Activated gamma-delta T cell (primary cell): Measurements from ENCODE around the gene DYRK1A.

Experiments used
- DNase-seq: peaks from one replicate; lab custom pipeline; 2025; lab: John Stamatoyannopoulos, UW

The DYRK1A gene

DNA sequence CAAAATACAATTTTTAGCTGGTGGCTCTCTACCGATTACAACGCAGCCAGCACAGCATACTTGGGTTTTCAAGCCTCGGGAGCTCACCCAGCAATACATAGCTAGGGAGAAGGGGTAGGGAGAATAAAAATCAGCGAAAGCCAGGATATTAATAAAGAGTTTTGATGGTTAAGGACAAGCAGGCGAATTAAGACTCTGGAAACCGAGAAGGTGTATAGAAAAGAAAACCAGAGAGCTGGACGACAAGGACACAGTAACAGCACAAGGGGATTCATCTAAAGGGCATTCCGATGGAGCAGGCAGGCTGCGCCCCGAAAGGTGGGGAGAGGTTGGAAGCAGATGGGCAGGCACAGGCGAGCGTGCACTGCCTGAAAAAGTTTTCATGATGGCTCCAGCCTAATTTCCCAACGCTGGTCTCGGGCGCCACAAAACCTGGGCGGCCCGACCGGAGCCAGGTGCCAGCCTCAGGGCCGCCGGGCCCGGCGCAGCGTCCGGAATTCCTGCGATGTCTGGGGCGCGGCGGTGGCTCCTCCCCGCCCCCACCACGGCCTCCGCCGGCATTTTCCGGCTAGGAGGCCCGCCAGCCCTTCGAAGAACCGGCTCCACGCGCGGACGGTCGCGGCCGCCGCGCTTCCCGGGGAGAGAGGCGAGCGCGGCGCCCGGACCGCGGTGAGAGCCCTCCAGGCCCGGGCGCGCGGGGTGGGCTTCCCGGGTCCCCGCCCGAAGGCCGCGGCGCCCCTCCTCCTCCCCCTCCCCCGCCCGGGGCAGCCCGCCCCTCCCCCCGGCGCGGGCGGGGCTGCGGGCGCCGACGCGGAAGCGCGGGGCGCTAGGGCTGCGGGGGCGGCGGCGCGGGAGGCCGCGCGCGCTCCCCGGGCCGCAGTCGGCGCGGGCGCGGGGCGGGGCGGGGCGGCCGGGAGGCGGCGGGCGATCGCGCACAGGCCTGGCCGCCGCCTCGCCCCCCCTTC lies 774 bp upstream of the DYRK1A start:
- DNase-seq = peak; percentile 66

DNA sequence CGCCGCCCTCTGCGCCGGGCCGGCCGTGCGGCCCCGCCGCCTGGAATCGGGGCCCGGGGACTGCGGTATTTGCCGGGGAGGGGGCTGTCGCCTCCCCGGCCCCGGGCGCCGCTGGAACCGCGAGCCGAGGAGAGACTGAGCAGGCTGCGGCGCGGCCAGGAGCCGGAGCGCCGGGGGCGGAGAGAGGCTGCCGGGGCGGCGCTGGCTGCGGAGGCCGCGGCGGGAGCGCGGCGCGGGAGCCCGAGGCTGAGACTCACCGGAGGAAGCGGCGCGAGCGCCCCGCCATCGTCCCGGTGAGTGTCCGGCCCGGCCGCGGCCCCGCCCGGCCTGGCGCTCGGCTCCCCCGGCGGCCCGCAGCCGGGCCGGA lies 746 bp downstream of the DYRK1A start:
- DNase-seq = peak; percentile 40

DNA sequence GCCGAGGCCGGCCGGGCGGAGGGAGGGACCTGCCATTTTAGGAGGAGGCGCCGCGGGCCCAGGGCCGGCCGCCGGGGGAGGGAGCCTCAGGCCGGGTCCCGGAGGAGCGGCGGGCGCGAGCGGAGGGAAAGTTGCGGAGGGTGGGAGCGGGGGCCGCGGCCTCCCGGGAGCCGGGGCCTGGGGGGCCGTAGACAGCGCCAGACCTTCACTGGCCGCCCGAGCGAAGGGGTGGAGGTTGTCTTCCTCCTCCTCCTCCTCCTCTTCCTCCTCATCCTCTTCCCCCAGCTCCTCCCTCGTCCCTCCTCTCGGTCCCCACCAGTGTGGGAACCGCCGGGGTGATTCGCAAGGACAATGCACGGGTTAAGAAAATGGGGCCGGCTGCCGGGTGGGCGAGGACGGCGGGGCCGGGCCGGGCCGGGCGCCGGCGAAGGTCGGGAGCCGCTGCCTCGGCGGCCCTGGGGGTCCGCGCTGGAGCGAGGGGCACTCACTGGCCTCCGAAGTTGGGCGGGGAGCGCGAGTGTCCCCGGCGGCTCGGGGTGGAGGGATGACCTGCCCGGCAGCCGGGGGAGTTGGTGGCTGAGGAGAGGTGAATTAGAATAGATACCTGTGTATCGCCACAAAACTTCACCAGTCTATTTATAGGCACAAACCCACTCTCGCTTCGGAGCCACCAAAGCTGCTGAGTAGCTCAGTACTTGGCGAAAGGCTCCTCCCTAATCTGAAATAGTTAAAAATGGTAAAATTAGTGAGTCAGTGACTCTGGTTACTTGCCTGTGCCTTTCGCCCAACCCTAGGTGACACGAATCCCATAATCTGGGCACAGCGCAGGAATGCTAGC lies 1.3 kb downstream of the DYRK1A start:
- DNase-seq = peak; percentile 34

DNA sequence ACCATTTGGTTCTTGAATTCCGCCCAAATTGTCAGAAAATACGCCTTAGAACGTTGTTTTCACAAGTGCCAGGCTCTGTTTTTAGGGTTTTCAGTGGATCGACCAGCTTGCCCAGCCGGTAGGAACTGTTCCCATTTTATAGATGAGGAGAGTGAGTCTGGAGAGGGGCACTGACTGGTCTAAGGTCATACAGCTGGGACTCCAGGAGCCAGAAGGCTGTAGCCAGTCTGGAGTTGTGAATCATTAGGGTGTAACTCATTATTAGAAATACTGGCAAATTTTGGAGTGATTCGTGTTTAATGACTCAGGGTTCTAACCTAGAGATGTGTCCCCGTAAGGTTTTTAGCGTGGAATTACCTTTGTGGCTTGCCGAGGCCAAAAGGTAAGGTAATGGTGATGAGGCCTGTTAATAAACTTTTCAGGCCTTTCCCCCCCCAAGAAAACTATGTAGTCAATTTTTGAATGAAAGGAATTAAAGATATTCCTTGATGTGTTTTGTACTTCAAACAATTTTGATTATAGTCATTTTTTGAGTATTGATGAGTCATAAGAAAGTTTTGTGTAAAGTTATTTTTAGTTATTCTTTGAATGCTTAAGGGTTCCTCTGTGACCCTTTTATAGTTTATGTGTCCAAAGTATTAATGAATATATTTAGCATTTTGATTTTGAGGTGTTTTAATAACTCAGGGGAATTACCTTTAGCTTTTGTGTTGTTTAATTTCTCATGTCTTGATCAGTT lies 2.1 kb downstream of the DYRK1A start:
- no peak for DNase-seq

DNA sequence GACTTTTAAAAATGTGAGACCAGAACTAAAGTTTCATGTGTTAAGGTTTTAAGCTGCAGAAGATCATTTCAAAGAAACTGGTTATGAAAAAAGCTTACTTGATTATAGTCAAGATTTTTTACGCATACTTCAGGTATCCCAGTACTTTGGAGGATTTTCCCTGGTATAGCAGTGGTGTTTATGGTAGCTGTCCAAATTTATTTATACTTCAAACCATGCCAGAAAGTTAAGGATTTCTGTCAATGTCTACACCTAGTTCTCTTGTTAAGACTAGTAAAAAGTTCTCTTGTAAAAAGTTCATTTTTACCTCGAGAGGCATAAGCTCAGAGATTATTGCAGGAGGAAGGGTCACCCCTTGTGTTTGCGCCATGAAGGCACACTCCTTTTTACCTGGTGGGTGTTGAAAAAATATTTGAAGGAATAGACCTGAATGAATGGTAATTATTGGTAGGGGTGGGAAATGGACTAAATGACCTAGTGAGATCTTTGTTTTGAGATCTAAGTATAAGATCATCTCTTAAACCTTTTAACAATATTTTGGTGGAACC lies 2.8 kb downstream of the DYRK1A start:
- DNase-seq = no peak

DNA sequence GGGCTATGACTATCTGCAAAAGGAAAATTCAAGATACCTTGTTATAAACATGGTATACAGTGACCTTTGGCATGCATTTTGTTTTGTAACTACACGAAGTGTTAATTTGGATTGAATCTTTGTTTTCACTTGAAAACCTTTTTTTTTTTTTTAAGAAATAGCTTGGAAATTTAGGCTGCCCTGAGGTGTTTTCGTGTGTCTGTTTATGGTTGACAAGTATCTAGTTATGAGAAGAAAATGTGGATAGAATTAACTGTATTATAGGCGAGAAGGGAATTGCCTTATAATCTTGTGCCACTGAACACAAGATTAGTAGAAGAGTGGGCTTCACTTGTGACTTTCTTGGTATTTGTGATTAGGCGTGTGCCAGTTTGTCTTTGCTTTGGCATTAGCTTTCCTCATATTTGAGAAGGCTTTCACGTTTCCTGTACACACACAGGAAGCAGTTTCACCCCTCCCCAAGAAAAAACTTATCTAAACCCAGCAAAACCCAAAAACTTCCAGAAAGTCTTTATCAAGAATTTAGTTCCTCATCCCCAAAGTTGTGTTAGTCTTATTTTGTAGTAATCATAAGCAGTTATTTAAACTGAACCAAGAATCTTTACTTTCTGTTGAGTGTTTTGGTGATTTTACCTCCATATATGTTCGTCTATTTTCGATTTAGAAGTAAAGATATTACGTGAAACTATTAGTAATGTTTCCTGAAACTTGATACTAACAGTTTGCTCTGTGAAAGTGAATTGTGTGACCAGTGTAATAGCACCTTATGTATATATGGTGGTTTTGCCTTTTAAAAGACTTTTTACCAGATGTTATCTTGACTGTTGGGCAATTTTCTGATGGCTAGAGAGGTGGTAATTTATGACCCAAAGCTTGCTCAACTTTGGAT lies 3.8 kb downstream of the DYRK1A start:
- no peak for DNase-seq

DNA sequence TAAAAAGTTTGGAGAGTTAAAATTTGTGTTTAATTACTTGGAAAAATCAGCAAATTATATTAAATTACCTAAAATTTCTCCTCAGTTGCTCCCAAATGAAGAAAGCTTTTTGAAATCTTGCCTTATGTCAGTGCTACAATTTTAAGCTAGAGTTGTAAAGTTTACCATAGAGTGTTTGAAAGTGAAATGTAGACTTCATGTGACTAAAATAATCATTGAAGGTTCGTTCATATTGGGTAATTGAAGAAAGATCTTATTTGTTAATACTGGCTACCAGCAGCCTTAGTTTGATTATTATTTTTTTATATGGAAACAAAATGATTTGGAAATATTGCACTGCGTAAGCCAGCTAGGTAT lies 4.4 kb downstream of the DYRK1A start:
- DNase-seq = no peak

DNA sequence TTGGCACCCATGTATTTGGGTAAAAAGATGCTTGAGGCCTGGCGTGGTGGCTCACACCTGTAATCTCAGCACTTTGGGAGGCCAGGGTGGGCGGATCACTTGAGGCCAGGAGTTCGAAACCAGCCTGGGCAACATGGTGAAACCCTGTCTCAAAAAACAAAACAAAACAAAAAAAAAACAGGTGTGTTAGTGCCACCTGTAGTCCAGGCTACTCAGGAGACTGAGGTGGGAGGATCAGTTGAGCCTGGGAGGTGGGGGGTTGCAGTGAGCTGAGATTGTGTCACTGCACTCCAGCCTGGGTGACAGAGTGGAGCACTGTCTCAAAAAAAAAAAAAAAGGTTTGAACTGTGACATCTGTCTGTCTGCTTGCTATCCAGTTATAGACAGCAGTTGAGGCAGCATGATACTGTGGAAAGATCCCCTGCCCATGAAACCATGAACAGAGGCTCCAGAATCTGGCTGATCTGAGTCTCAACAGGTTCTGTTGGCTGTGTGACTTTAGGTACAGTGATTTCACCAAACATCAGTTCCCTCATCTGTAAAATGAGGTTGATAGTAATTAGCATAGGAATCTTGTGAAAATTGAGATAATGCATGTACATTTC lies 5.7 kb downstream of the DYRK1A start:
- DNase-seq = no peak

DNA sequence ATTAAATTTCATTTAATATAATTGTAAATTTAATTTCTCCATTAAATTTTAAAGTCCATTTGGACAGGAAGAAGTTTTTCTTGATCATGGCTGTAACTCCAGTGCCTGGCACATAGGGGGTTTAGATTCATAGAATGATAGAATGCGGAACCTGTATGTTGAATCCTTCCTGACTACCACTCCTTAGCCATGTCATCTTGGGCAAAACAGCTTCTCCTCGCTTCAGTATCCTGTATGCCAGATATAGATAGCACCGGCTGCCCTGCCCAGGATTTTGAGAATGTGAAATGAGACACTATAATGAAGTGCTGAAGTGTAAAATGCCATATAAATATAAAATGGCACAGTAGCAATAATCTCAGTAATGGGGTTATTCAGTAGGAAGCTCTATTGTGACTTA lies 6.4 kb downstream of the DYRK1A start:
- no peak for DNase-seq

DNA sequence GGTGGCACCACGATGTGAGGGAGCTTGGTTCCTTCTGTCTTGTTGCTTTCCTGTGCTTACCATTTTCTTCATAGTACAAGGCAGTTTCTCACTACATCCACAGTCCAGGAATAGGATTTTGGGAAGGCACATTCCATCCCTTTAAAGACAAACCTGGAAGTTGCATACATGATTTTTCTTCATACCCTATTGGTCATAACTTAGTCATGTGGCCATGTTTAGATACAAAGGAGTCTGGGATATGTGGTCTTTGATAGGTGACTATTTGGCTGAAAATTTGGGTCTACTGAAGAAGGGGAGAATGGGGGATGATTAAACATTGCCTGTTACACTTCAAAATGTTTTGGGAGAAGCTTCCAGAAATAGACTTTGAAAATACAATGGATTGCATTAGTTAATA lies 7.0 kb downstream of the DYRK1A start:
- DNase-seq = no peak

DNA sequence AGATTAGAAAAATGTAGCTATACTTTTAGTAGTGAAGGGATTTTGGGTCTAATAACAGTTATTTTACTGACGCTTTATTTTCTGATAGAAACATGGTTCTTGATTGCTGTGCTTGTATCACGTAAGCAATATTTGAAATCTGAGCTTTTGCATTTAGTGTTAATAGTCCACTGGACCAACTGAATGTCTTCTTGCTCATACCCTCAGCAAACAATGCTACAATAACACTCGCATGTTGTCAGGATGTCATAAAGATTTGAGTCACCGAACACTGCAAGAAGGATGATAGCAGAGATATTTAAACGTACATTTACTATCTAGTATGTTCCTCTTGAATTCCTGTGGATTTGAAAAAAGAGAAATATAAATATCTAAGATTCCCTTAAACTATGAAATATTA lies 7.5 kb downstream of the DYRK1A start:
- DNase-seq = no peak

DNA sequence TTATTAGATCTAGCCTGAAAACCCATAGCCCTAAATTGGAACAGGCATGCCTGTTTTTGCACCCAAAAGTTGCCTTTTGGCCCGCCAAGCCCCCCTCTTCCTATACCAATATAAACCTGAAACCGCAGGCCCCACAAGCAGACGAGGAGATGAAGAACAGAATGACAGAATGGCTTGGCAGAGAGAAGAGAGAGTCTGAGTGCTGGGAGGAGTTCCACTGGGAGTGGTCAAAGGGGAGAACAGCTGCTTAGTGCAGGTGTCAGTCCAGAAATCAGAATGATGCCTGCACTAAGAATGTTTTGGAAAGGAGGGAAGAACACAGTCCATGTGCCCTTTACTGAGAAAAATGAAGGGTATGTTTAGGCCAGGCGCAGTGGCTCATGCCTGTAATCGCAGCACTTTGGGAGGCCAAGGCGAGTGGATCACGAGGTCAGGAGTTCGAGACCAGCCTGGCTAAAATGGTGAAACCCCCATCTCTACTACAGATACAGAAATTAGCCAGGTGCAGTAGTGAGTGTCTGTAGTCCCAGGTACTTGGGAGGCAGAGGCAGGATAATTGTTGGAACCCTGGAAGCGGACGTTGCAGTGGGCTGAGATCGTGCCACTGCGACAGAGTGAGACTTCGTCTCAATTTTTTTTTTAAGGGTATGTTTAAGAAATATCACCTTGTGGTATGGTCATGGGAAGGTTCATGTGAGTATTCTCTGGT lies 9.4 kb downstream of the DYRK1A start:
- no peak for DNase-seq

DNA sequence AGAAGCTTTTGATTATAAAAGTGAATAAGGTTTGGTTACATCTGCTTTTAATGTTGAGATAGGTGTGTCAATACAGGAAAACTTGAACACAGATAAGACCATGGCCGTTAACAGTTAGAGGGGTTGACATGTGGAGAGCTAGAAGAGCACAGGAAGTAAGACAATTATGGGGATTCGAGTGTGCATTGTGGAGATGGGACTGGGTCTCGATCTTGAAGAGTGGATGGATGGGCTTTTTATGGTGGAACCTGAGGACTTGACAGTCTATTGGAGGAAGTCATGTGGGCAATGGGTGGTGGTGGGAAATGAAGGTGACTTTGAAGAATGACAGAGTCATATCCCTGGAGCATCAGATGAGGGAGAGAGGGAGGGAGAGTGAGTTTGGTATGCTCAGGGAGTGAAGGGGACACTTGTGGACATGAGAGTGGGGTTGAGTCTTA lies 12.1 kb downstream of the DYRK1A start:
- DNase-seq = no peak

DNA sequence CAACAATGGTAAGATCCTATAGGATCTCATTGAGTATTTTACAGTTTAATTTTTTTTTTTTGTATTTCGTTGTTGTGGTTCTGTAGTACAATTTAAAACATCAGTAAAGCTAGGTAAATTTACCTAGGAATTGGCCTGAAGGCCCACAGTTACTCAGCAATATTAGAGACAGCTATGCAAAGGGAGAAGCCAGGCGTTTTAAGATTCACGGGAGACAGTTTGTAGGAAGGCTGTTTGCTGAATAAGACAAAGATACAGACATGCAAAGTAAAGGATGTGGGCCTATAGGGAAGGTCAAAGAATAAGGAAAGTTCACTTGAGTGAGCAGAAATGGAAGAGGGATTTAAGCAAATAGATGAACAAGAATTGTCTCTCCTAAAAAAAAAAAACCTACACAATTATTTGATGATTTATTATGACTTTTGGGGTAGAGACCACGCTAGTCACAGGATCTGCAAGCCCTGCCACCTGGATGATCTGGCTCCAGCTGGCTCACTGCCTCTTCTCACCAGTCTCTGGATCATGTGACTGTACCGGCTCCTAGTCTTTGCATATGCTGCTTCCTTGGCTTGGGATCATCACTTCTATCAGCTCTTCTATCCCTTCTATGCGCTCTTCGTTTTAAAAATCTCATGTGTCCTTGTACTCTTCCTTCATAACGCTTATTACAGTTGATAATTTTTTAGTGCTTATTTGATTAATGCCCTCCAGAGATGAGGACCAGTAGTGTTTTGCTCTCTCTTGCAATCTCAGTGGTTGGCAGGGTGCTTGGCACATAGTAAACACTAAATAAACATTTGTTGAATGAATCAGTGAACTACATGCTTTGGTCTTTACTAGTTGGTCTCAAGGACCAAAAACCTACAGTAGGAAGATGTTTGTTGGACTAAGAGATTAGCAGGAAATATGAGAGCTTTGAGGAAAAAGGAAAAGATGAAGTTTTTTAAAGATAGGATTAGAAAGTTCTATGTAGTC lies 14.1 kb downstream of the DYRK1A start:
- DNase-seq = no peak

DNA sequence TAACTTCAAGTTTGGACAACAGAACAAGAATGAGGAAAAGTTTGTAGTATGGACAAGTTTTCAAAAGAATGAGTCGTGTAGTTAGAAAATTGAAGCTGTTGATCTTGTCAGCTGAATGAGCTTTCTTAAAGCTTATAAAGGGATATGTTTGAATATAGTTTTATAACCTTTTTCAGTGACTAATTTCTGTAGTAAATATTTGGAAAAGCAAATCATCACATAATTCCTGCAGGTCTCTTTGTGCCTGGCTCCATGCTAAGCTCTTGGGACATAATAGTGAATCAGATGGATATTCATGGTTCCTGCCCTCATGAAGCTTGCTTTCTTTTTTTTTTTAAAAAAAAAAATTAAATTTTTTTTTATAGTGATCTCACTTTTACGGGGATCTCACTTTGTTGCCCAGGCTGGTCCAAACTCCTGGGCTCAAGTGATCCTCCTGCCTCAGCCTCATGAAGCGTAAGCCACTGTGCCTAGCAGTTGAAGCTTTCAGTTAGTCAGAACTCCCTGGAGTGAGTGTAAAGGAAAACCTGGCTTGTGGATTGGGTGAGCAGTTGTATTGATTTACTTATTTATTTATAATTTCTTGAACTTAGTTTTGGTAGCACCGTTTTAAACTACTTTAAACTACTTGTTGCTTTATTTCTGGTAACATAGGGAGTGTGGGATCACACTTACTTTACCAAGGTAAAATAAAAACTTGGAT lies 15.5 kb downstream of the DYRK1A start:
- DNase-seq = no peak

DNA sequence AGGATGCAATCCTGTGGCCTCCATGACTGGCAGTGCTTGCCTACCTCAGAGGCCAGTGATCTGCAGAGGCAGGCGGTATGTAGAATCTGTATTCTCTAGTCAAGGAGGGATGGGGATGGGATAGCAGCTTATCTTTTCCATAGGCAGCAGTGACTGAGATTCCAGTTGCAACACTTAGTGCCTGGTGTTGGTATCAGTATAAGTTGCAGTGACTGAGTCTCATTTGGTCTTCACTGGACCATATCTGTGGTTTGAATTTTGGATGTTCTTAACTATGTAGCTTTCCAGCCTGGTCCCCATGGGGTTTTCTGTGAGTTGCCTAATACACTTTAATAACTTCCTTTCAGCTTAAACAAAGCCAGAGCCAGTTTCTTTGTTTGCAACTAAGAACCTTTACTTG lies 16.5 kb downstream of the DYRK1A start:
- no peak for DNase-seq

DNA sequence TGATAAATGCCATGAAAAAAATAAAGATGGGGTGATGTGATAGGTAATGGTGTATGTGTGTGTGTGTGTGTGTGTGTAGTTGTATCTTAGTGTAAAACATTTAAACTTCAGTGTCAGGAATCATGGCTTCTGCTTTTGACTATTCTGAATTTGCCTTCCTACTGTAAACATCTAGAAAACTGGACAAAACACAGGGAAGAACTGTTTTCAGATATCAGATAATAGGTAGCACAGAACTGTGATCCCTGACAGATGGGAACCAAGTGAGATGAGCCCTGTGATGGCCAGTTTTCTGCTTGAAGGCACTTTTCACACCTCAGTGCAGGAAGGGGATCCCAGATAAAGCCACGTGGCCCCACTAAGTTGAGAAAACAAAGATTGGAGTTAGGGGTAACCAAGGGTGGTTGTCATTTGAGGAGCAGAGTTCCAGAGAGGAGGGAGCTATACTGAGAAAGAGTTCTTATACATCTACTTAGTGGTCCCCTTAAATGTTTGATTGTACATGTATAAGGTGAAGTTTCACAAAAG lies 17.3 kb downstream of the DYRK1A start:
- DNase-seq = no peak

DNA sequence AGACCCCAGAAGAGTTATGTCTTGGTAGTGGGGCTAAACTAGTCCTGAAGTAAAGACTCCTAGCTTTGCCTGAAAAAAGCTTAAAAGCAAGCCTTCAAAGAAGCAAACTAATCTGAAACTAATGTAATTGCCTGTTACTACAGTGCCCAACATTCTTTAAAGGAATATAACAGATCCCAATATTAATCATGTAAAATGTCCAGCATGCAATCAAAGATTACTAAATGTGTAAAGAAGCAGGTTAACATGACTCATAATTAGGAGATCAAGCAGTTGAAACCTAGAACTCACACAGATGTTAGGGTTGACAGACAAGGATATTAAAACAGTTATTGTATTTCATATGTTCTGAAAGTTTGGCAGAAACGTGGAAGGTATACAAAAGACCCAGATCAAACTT lies 17.8 kb downstream of the DYRK1A start:
- no peak for DNase-seq
